OCI-LY1 (cell line): ENCODE results near the gene DIAPH2.

Experiments used
- CTCF ChIP-seq: fragments of 200-600 bp; sonication (generic), shearing (Covaris generic); IDR thresholded peaks from 2 replicates; pipeline ENCODE4 v1.5.1; 2017; ENCODE audit warnings: mild to moderate bottlenecking, antibody characterized with exemption, low read length, moderate library complexity, mixed read lengths
- EZH2 ChIP-seq: fragments of 200-600 bp; sonication (generic), shearing (Covaris generic); IDR thresholded peaks from 2 replicates; pipeline ENCODE4 v1.8.0; 2017; ENCODE audit warnings: borderline replicate concordance, mixed run types, mild to moderate bottlenecking, antibody characterized with exemption, low read length, moderate library complexity, mixed read lengths

- TF ChIP-seq CTCF (no peak), EZH2 (no peak)
These were observed 705.1 kb downstream of the DIAPH2 start for GRCh38 chrX:97389761-97390192.
